22Rv1 (cell line): ENCODE results near the gene ANKRD55.
"Not testable (repeated sequence)": the region's sequence is repeated elsewhere in the genome, so short reads cannot be mapped to it uniquely, and the experiment has no call there.

Experiments
- H3K27ac ChIP-seq: fragments of 450-650 bp; 2 replicates; pipeline ENCODE4 v1.5.1; 2017
- ZFX ChIP-seq: fragments of 450-650 bp; IDR thresholded peaks from 2 replicates; pipeline ENCODE4 v1.6.1; 2017; ENCODE audit warnings: antibody characterized with exemption, borderline replicate concordance
- TF ChIP-seq, protein P1 (sequence below): fragments of 450-650 bp; IDR thresholded peaks from 2 replicates; pipeline ENCODE4 v1.5.1; 2017; ENCODE audit warnings: mild to moderate bottlenecking

Gene ANKRD55

DNA sequence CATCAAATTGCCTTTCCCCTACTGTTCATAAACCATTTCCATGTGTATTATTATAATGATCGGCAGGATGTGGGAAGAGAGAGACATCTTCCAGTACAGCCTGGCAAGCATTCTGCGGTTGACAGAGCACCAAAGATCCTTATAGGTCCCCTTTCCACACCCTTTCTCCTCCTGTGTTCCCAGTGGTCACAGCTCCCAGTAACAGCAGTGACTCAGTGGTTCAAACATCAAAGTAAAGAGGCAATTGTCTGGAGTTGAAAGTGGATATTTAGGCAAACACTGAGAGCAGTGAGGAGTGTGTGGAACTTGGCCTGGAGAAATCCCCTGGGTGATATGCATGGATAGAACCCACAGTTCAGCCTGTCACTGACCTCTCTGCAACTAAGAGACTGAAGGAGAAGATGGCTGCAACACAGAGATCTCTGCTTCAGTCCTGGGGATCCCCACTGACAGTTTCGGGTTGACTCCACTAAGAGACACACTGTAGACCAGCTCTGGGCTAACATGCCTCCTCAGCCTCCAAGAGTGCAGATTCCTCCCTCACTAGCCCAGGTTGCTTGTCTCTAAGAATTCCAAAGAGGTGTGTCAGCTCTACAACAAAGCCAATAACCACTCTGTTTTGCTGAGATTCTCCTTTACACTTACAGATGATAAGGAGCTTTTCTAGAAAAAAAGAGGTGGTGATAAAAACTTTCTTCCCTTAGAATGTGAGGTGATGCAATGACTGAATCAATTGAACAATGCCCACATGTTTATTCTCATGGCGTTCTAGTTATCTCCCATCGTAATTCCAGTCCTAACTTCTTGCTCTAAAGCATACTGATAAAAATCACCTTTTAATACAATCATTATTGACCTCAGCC lies 143.9 kb downstream of the ANKRD55 start:
- TF ChIP-seq, protein P1, sequence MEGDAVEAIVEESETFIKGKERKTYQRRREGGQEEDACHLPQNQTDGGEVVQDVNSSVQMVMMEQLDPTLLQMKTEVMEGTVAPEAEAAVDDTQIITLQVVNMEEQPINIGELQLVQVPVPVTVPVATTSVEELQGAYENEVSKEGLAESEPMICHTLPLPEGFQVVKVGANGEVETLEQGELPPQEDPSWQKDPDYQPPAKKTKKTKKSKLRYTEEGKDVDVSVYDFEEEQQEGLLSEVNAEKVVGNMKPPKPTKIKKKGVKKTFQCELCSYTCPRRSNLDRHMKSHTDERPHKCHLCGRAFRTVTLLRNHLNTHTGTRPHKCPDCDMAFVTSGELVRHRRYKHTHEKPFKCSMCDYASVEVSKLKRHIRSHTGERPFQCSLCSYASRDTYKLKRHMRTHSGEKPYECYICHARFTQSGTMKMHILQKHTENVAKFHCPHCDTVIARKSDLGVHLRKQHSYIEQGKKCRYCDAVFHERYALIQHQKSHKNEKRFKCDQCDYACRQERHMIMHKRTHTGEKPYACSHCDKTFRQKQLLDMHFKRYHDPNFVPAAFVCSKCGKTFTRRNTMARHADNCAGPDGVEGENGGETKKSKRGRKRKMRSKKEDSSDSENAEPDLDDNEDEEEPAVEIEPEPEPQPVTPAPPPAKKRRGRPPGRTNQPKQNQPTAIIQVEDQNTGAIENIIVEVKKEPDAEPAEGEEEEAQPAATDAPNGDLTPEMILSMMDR, result no peak
- TF ChIP-seq ZFX, result no peak
- no peak overlapping the region for H3K27ac ChIP-seq

DNA sequence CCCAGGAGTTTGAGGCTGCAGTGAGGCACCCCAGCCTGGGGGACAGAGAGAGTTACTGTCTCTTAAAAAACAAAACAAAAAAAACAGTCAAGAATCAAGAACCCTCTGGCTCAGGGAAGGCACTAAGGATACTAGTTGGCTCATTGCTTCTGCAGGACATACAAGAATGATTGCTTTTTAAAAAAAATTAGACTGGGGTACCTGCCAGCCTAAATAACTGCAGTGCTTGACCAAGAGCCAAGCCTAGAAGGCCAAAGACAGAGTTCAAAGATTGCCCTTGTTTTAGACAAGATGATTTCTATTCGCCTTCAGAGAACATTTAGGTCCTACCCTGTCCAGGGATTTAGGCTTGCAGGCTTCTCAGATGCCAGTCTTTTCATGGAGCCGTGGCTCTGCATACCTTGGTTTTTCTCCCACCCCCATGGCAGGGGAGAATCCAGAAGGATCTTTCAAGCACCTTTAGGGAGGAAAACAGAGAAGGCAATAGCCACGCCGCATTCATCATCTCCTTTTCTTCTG lies 144.6 kb downstream of the ANKRD55 start:
- TF ChIP-seq, protein P1, result no peak
- no peak for TF ChIP-seq ZFX
- H3K27ac ChIP-seq, result no peak overlapping the region

DNA sequence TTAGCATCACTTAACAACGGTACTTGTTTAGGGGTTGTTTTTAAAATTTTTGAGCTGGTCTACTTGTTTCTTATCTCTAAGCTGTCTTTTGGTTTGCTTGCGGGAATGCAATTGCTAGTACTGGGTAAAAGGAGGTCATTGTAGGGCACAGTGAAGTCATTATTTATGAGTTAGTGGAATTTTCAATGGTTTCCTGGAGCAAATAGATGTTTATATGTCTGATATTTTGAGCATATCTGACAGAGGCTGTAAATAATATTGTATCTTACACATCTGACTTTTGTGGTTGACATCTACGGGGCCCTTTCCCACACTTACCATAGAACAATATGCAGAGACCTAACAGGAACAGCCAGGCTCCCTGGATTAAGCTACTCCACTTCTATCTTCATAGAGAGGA lies 147.9 kb downstream of the ANKRD55 start:
- H3K27ac ChIP-seq, result no peak overlapping the region
- TF ChIP-seq ZFX, result no peak
- TF ChIP-seq, protein P1, result no peak

DNA sequence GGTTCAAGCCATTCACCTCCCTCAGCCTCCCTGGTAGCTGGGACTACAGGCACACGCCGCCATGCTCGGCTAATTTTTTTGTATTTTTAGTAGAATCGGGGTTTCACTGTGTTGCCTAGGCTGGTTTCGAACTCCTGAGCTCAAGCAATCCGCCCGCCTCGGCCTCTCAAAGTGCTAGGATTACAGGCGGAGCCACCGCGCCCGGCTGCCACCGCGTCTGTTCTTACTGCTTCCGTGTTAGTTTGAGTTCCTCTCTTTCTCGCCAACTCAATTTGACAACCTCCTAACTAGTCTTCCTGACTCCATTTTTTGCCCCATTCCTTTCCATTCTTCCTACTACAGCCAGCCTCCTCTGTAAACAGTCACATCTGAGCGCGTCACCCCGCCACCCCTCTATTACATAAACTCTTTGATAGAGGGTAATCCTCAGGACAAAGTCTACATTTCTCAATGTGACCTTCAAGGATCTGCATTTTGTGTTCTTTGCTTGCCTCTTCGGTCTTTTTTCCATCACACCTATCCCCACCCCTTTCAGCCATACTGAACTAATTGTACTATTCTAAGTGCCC lies 149.8 kb downstream of the ANKRD55 start:
- H3K27ac ChIP-seq, result no peak overlapping the region
- TF ChIP-seq ZFX, result no peak
- TF ChIP-seq, protein P1, result no peak

DNA sequence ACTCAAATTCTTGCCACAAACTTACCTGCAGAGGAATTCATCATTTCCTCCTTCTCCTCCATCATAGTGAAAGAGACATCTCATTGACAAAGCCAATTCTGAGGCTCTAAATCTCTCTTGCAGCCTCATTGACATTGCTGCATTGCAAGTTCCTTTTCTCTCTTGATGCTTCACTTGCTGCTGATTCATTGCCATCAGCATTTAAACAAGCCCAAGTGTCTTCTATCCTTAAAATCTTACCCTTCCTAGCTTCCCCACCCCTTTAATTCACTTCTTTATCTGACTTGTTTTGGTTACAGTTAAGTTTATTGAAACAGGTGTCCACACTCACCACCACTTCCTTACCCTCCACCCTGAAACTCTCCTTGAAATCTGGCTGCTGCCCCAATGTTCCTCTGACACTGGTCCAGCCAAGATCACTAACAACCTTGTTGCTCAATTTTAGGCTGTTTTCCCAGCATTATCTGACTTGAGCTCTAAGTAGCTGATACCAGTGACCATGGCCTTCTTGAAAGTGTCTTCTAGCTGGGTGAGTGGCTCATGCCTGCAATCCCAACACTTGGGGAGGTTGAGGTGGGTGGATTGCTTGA lies 152.0 kb downstream of the ANKRD55 start:
- not testable (repeated sequence) for H3K27ac ChIP-seq

DNA sequence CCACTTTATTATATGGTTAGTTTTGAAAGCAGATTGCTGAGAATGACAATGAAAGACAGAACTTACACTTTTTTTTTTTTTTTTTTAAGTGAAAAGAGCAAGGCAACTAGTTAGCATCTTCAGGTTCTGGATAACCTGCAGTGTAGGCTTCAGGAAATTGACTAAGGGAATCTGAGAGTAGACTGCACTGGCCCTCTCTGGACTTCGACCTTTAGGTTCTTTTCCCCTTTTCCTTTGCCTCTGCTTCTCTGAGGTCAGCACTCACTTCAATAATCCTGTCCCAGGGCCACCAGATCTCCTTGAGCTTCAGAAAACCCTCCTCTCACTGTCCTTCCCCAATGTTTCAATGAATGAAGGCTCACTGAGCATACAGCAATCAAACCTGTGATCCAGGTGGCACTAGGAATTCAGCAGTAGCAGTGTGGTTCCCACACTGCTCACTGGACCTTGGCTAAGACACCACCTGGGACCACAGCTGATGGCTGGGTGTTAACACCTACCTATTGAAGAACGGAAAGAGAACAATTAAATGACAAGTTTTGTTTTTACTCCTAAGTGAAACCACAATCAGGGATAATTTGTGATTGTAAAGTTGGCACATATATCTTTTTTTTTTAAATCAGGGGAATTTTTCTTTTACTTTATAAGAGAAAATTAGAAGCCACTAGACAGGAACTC lies 152.6 kb downstream of the ANKRD55 start:
- H3K27ac ChIP-seq, result no peak overlapping the region
- TF ChIP-seq, protein P1, result no peak
- no peak for TF ChIP-seq ZFX

DNA sequence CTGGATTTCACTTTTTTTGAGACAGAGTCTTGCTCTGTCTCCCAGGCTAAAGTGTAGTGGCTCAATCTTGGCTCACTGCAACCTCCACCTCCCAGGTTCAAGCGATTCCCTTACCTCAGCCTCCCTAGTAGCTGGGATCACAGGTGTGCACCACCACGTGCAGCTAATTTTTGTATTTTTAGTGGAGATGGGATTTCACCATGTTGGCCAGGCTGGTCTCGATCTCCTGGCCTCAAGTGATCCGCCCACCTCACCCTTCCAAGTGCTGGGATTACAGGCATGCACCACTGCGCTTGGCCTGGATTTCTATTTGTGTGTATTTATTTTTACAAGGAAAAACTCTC lies 154.0 kb downstream of the ANKRD55 start:
- not testable (repeated sequence) for H3K27ac ChIP-seq
